HepG2 (cell line): ENCODE data around the gene EPHX1. TPM values are rescaled to one million over a fixed set of nuclear protein-coding genes. Genes with fewer than 3 reads are reported as not detected.

Source experiments
- ASH2L ChIP-seq: fragments of 300-600, 200-600 bp; sonication (generic); IDR thresholded peaks from 2 replicates; pipeline ENCODE4 v1.7.0; 2017; ENCODE audit warnings: low read depth, mild to moderate bottlenecking, moderate library complexity, mixed read lengths, low read length; ENCODE audit not compliant: insufficient read length
- BCL3 ChIP-seq: sonication (generic); formaldehyde crosslinking; IDR thresholded peaks from 2 replicates; pipeline ENCODE4 v1.5.1; 2020; ENCODE audit warnings: mild to moderate bottlenecking, missing genetic modification reagents, moderate library complexity
- DRAP1 ChIP-seq: IDR thresholded peaks from 2 replicates; pipeline ENCODE4 v1.6.1; 2016; ENCODE audit warnings: missing genetic modification reagents, missing compliant biosample characterization
- KAT7 ChIP-seq: IDR thresholded peaks from 2 replicates; pipeline ENCODE4 v1.6.1; 2018; ENCODE audit warnings: borderline replicate concordance, missing compliant biosample characterization
- MNT ChIP-seq: fragments of 450-650 bp; IDR thresholded peaks from 2 replicates; pipeline ENCODE4 v1.6.1; 2016
- NFKBIZ ChIP-seq: IDR thresholded peaks from 2 replicates; pipeline ENCODE4 v1.6.1; 2018; ENCODE audit warnings: missing genetic modification reagents, missing compliant biosample characterization
- POGK ChIP-seq: sonication (generic); formaldehyde crosslinking; conservative IDR thresholded peaks from 2 replicates; pipeline ENCODE4 v1.8.0; 2022; ENCODE audit warnings: mild to moderate bottlenecking, moderate library complexity, missing genetic modification reagents
- SMAD1 ChIP-seq: sonication (generic); formaldehyde crosslinking; IDR thresholded peaks from 2 replicates; pipeline ENCODE4 v1.4.0; 2020; ENCODE audit warnings: missing genetic modification reagents, low read depth, mild to moderate bottlenecking, borderline replicate concordance
- TOPORS ChIP-seq: sonication (generic); formaldehyde crosslinking; IDR thresholded peaks from 2 replicates; pipeline ENCODE4 v1.8.0; 2023; ENCODE audit warnings: mild to moderate bottlenecking, missing genetic modification reagents
- ZBTB40 ChIP-seq, 2 experiments: fragments of 450-650 bp in 1 of 2; sonication (generic) in 1 of 2; formaldehyde crosslinking in 1 of 2; IDR thresholded peaks; 2 replicates each; pipeline versions ENCODE4 v1.6.1 to v1.8.0; 2016 to 2022; ENCODE audit warnings: antibody characterized with exemption in 1 of 2, mild to moderate bottlenecking in 1 of 2, missing genetic modification reagents in 1 of 2
- ZFP90 ChIP-seq: sonication (generic); formaldehyde crosslinking; IDR thresholded peaks from 2 replicates; pipeline ENCODE4 v1.8.0; 2022; ENCODE audit warnings: missing genetic modification reagents, mild to moderate bottlenecking, inconsistent platforms, borderline replicate concordance
- ZNF761 ChIP-seq: sonication (generic); formaldehyde crosslinking; conservative IDR thresholded peaks from 2 replicates; pipeline ENCODE4 v1.4.0; 2020; ENCODE audit warnings: mild to moderate bottlenecking, missing genetic modification reagents
- ZNF777 ChIP-seq: sonication (generic); formaldehyde crosslinking; IDR thresholded peaks from 2 replicates; pipeline ENCODE4 v1.4.0; 2020; ENCODE audit warnings: missing genetic modification reagents
- polyA plus RNA-seq, 8 experiments: library from polyadenylated mRNA; depleted of rRNA in 3 of 8; stranded (reverse) in 7 of 8; unstranded in 1 of 8; fragments of >200 nt; fragmentation: Illumina TruSeq in 4 of 8; extraction: Trizol in 4 of 8; gene quantifications; 2 replicates each; pipeline versions ENCODE4 v1.2.1 to v1.2.3, GENCODE V29; 2011 to 2016; ENCODE audit warnings: low read depth in 4 of 8, missing spikeins in 1 of 8, mixed read lengths in 1 of 8; ENCODE audit not compliant: insufficient read depth in 1 of 8
- total RNA-seq, 5 experiments: library from RNA; depleted of rRNA; stranded (reverse); fragments of >200 nt; fragmentation: Illumina TruSeq; extraction: Trizol; gene quantifications; 2 replicates each; pipeline ENCODE4 v1.2.3, GENCODE V29; 2016; ENCODE audit warnings: low read depth in 1 of 5

EPHX1 gene
- total and polyA plus RNA-seq, 2 of the 13 experiments (the other 11 are each of a cell fraction or from before 2014, with no cell fraction given), result 27.7 to 36.5 TPM

- peak; percentile 31; the same call in 1 of the 2 replicates for TF ChIP-seq POGK (CRISPR knock-in tag)
- peak; percentile 73; the same call in 1 of the 2 replicates for TF ChIP-seq BCL3 (CRISPR knock-in tag)
- TF ChIP-seq ZBTB40 (IDR thresholded peaks at IDR 0.05), result no peak
- peak; percentile 59 for TF ChIP-seq ZBTB40 (CRISPR knock-in tag; IDR thresholded peaks at IDR 0.05)
- TF ChIP-seq MNT, result peak; percentile 54
- peak; percentile 19; the same call in 1 of the 2 replicates for TF ChIP-seq TOPORS (CRISPR knock-in tag)
- TF ChIP-seq ZFP90 (CRISPR knock-in tag), result no peak; the same call in 1 of the 2 replicates
- no peak; the same call in 1 of the 2 replicates for TF ChIP-seq NFKBIZ (CRISPR knock-in tag)
- TF ChIP-seq KAT7 (CRISPR knock-in tag), result no peak
- TF ChIP-seq ZNF777 (CRISPR knock-in tag), result peak; percentile 40; the same call in 1 of the 2 replicates
- TF ChIP-seq ZNF761 (CRISPR knock-in tag), result peak; percentile 76; the same call in 1 of the 2 replicates
- TF ChIP-seq DRAP1 (CRISPR knock-in tag), result 0 out of 2 replicates have a peak, but pooled peaks have one; percentile 59
- peak; percentile 94; the same call in 1 of the 2 replicates for TF ChIP-seq SMAD1
- TF ChIP-seq ASH2L, result peak; percentile 92
Observed at GRCh38 chr1:225777583-225778336, 32.2 kb upstream of the EPHX1 start, which contains the start of gene SRP9 (continued).
